Stimulated activated CD4-positive, alpha-beta T cell treated with anti-CD3 and anti-CD28 coated beads, Interleukin-12 subunit alpha, Interleukin-12 subunit beta, amount 100 ng/mL, for 24 hours (primary cell): Measurements from ENCODE around the gene ARF3.

Experiments used
- DNase-seq, 2 experiments: peaks; one replicate each; pipeline ENCODE4 v3.0.0-alpha.2; 2020; ENCODE audit warnings: low read depth in 2 of 2

ARF3 gene

GRCh38 chr12:48981757-48982157 is 24.5 kb upstream of the ARF3 start:
- no peak for DNase-seq

GRCh38 chr12:48980953-48981756 is 23.9 kb upstream of the ARF3 start:
- no peak for DNase-seq

GRCh38 chr12:48980389-48980952 is 23.2 kb upstream of the ARF3 start:
- no peak for DNase-seq

GRCh38 chr12:48979602-48980388 is 22.5 kb upstream of the ARF3 start:
- DNase-seq, result no peak

- DNase-seq, result no peak
Observed at GRCh38 chr12:48978741-48979601, 21.7 kb upstream of the ARF3 start.

- DNase-seq, result no peak
Observed at GRCh38 chr12:48978291-48978740, 21.0 kb upstream of the ARF3 start, which contains the start of gene WNT1. TSS of gene WNT1 (plus strand) at chr12:48978322. CDS start at chr12:48978651, 329 bp downstream.

- DNase-seq, result peak in 1 of 2 experiments; percentile 84
Observed at GRCh38 chr12:48977290-48978281, 20.3 kb upstream of the ARF3 start.

GRCh38 chr12:48973941-48974673 is 16.8 kb upstream of the ARF3 start:
- DNase-seq, result no peak

GRCh38 chr12:48973531-48973930 is 16.2 kb upstream of the ARF3 start:
- no peak for DNase-seq

GRCh38 chr12:48972952-48973483 is 15.7 kb upstream of the ARF3 start:
- no peak for DNase-seq

- no peak for DNase-seq
Observed at GRCh38 chr12:48972213-48972951, 15.1 kb upstream of the ARF3 start.

- no peak for DNase-seq
Observed at GRCh38 chr12:48970702-48971334, 13.5 kb upstream of the ARF3 start.

GRCh38 chr12:48969833-48970701 is 12.8 kb upstream of the ARF3 start:
- no peak for DNase-seq

GRCh38 chr12:48969160-48969771 is 12.0 kb upstream of the ARF3 start:
- DNase-seq, result no peak

- DNase-seq, result no peak
Observed at GRCh38 chr12:48968467-48968866, 11.2 kb upstream of the ARF3 start.

GRCh38 chr12:48967991-48968390 is 10.7 kb upstream of the ARF3 start:
- no peak for DNase-seq
